ENCODE measurements around the gene TSHZ2. TPM values are rescaled to one million over a fixed set of nuclear protein-coding genes. Genes with fewer than 3 reads are reported as not detected.

The TSHZ2 gene
- not detected in 5 replicates for total RNA-seq (2022; extraction: Qiagen RNA extraction; ENCODE audit: low read depth)

GRCh38 chr20:52972190-52972937, at the start of gene TSHZ2:
TSS of gene TSHZ2 (plus strand) at chr20:52972358. CDS start at chr20:52973294, 936 bp downstream.

